Thoracic aorta (tissue), 2 donors: ENCODE measurements around the gene COL24A1. TPM values are rescaled to one million over a fixed set of nuclear protein-coding genes. Genes with fewer than 3 reads are reported as not detected.

Experiments
- ATAC-seq: fragments of 150-250 bp; one replicate; pipeline ENCODE4 v1.8.0; 2017; ENCODE audit warnings: low read depth; ENCODE audit not compliant: insufficient number of reproducible peaks, low FRiP score
- DNase-seq: peaks from one replicate; pipeline ENCODE4 v3.0.0-alpha.2; 2020; ENCODE audit warnings: low spot score
- H3K27ac ChIP-seq, 2 donors: fragments of 200-600 bp; sonication (generic); 1 replicate in 1 of 2; 2 replicates in 1 of 2; pipeline ENCODE4 v1.5.1; 2016; ENCODE audit warnings: mild to moderate bottlenecking in 2 of 2, moderate library complexity in 2 of 2
- H3K27me3 ChIP-seq: fragments of 200-600 bp; sonication (generic); replicated peaks from 2 replicates; pipeline ENCODE4 v1.6.0; 2016; ENCODE audit warnings: mild to moderate bottlenecking; ENCODE audit not compliant: insufficient read depth
- H3K36me3 ChIP-seq: fragments of 200-600 bp; sonication (generic); one replicate; pipeline ENCODE4 v1.5.1; 2016
- H3K4me1 ChIP-seq, 2 donors: fragments of 200-600 bp; sonication (generic); 1 replicate in 1 of 2; 2 replicates in 1 of 2; pipeline versions ENCODE4 v1.5.1 to v1.6.0; 2016; ENCODE audit warnings: low read depth in 2 of 2, mild to moderate bottlenecking in 1 of 2; ENCODE audit not compliant: control insufficient read depth in 1 of 2
- H3K4me3 ChIP-seq: fragments of 200-600 bp; sonication (generic); 2 replicates; pipeline ENCODE4 v1.5.1; 2016; ENCODE audit warnings: mild to moderate bottlenecking
- H3K9me3 ChIP-seq: fragments of 200-600 bp; sonication (generic); 2 replicates; pipeline ENCODE4 v1.5.1; 2016
- total RNA-seq, 2 donors: library from RNA; depleted of rRNA; stranded (reverse); fragments of >200 nt; gene quantifications; one replicate each; pipeline versions ENCODE4 v1.1.0 to v1.2.3, GENCODE V29; 2016
- TF ChIP-seq, protein P1 (sequence below): fragments of 200-600 bp; sonication (generic); IDR thresholded peaks from one replicate; pipeline ENCODE4 v1.5.1; 2019; ENCODE audit warnings: antibody characterized with exemption

COL24A1 gene
- total RNA-seq, 2 donors from 2014 or later, result 1.6 to 2.8 TPM

DNA sequence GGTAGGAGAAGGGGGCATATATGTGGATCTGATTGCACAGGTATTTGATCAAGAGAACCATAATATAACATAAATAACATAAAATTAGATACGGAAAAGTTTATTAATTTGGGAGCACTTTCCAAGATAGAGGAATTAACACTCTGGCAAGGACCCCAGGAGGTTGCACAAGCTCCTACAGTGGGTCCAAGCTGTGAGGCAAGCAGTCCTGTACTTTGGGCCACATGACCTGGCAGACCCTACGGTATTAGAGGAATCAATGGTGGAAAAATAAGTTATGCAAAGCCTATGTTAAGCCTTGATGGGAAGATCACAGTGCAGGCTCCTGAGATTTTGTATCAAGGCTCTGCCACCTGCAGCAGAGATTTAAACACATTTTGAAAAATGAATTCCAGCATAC, 220.1 kb downstream of the COL24A1 start:
- Histone ChIP-seq H3K27me3 (no peaks in the 10 kb centered on the region), H3K4me3 (no peak overlapping the region), H3K36me3 (no peaks in the 10 kb centered on the region), H3K4me1 (no peaks in the 10 kb centered on the region), H3K9me3 (no peaks in the 10 kb centered on the region), H3K27ac (no peak overlapping the region)
- no peak for DNase-seq
- TF ChIP-seq, protein P1, sequence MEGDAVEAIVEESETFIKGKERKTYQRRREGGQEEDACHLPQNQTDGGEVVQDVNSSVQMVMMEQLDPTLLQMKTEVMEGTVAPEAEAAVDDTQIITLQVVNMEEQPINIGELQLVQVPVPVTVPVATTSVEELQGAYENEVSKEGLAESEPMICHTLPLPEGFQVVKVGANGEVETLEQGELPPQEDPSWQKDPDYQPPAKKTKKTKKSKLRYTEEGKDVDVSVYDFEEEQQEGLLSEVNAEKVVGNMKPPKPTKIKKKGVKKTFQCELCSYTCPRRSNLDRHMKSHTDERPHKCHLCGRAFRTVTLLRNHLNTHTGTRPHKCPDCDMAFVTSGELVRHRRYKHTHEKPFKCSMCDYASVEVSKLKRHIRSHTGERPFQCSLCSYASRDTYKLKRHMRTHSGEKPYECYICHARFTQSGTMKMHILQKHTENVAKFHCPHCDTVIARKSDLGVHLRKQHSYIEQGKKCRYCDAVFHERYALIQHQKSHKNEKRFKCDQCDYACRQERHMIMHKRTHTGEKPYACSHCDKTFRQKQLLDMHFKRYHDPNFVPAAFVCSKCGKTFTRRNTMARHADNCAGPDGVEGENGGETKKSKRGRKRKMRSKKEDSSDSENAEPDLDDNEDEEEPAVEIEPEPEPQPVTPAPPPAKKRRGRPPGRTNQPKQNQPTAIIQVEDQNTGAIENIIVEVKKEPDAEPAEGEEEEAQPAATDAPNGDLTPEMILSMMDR, result no peak
- ATAC-seq, result no peak

- ATAC-seq, result no peak
- H3K27me3 ChIP-seq, result no peaks in the 10 kb centered on the region
- H3K4me1 ChIP-seq, result no peaks in the 10 kb centered on the region
- TF ChIP-seq, protein P1, result no peak
- no peak overlapping the region for H3K4me3 ChIP-seq
- H3K27ac ChIP-seq, result no peak overlapping the region
- no peak for DNase-seq
- no peaks in the 10 kb centered on the region for H3K9me3 ChIP-seq
- no peaks in the 10 kb centered on the region for H3K36me3 ChIP-seq
Observed at GRCh38 chr1:85936057-85936456, 220.5 kb downstream of the COL24A1 start.

GRCh38 chr1:85935234-85935633, 221.3 kb downstream of the COL24A1 start:
- DNase-seq (no peak), ATAC-seq (no peak)
- Histone ChIP-seq H3K9me3 (no peaks in the 10 kb centered on the region), H3K36me3 (no peaks in the 10 kb centered on the region), H3K4me3 (no peak overlapping the region), H3K27me3 (no peaks in the 10 kb centered on the region), H3K27ac (no peak overlapping the region), H3K4me1 (no peaks in the 10 kb centered on the region)
- TF ChIP-seq, protein P1, result no peak

DNA sequence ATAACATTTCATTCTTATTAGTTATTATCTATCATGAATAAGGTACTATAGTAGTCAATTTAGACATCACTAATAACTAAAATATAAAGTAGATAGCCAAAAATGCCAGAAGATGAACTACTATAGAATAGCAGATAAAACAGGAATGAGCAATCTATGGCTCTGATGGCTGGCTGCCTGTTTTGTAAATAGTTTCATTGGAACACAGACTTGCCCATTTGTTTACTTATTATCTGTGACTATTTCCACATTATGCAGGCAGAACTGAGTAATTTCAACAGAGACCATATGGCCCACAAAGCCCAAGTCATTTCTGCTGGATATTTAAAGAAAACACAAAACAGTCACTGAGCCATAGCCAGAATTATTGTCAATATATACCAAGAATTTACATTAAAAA, 222.1 kb downstream of the COL24A1 start:
- ATAC-seq, result no peak
- TF ChIP-seq, protein P1, result no peak
- Histone ChIP-seq H3K4me3 (no peak overlapping the region), H3K27ac (no peak overlapping the region), H3K27me3 (no peaks in the 10 kb centered on the region), H3K9me3 (no peaks in the 10 kb centered on the region), H3K4me1 (no peaks in the 10 kb centered on the region), H3K36me3 (no peaks in the 10 kb centered on the region)
- no peak for DNase-seq

- TF ChIP-seq, protein P1, result no peak
- no peaks in the 10 kb centered on the region for H3K36me3 ChIP-seq
- no peaks in the 10 kb centered on the region for H3K4me1 ChIP-seq
- no peak overlapping the region for H3K27ac ChIP-seq
- H3K4me3 ChIP-seq, result no peak overlapping the region
- H3K27me3 ChIP-seq, result no peaks in the 10 kb centered on the region
- no peaks in the 10 kb centered on the region for H3K9me3 ChIP-seq
- no peak for ATAC-seq
- DNase-seq, result no peak
Observed at GRCh38 chr1:85933961-85934360, 222.6 kb downstream of the COL24A1 start.
